IMR-90 (cell line): ENCODE results near the gene MAP2K6. TPM values are rescaled to one million over a fixed set of nuclear protein-coding genes. Genes with fewer than 3 reads are reported as not detected.

Experiments
- ATAC-seq: fragments of 200-7000 bp; cut with Tn5 transposase; 2 replicates; pipeline ENCODE4 v1.9.1; 2020; ENCODE audit warnings: low read depth, mild to moderate bottlenecking, moderate library complexity
- BruUV-seq: library from RNA; stranded (reverse); fragments of 400-500 nt; replicated peaks from 2 replicates; lab custom pipeline; 2021; lab: Mats Ljungman, UMichigan
- CTCF ChIA-PET: fragments of 300-600 bp; formaldehyde crosslinking; extraction: SDS; loops from one replicate; lab custom pipeline; 2021; ENCODE audit warnings: antibody characterized with exemption; lab: Yijun Ruan, JAX
- POLR2A ChIA-PET: fragments of 300-600 bp; sonication (Branson Sonifier 250); formaldehyde crosslinking; loops from one replicate; lab custom pipeline; 2022; ENCODE audit warnings: antibody characterized with exemption; ENCODE audit not compliant: unreplicated experiment; lab: Charles Lee
- DNase-seq: peaks from one replicate; pipeline ENCODE4 v3.0.0; 2013
- H2AFZ ChIP-seq: replicated peaks from 2 replicates; pipeline ENCODE3; 2013; ENCODE audit warnings: low read length, mild to moderate bottlenecking; ENCODE audit not compliant: poor library complexity
- H2AK5ac ChIP-seq: 2 replicates; pipeline ENCODE4 v1.6.1; 2013; ENCODE audit warnings: low read depth, low read length, inconsistent platforms
- H2AK9ac ChIP-seq: replicated peaks from 2 replicates; pipeline ENCODE3; 2013; ENCODE audit warnings: mild to moderate bottlenecking, low read depth, low read length, moderate library complexity; ENCODE audit not compliant: poor library complexity
- H2BK120ac ChIP-seq: 2 replicates; pipeline ENCODE4 v1.6.1; 2013; ENCODE audit warnings: low read depth, low read length, inconsistent platforms
- H2BK15ac ChIP-seq: 3 replicates; pipeline ENCODE4 v1.6.1; 2013; ENCODE audit warnings: low read depth, low read length, inconsistent platforms
- H2BK20ac ChIP-seq: 2 replicates; pipeline ENCODE4 v1.6.1; 2013; ENCODE audit warnings: low read depth, mild to moderate bottlenecking, inconsistent platforms, low read length, moderate library complexity
- H2BK5ac ChIP-seq: 2 replicates; pipeline ENCODE4 v1.6.1; 2013; ENCODE audit warnings: mild to moderate bottlenecking, low read depth, low read length, inconsistent platforms; ENCODE audit not compliant: poor library complexity, severe bottlenecking
- H3K14ac ChIP-seq: replicated peaks from 2 replicates; pipeline ENCODE4 v1.6.1; 2013; ENCODE audit warnings: low read depth, low read length, inconsistent platforms
- H3K18ac ChIP-seq: 2 replicates; pipeline ENCODE4 v1.6.1; 2013; ENCODE audit warnings: low read depth, low read length, control low read depth
- H3K23ac ChIP-seq: 2 replicates; pipeline ENCODE4 v1.6.1; 2013; ENCODE audit warnings: low read depth, low read length, inconsistent platforms
- H3K27ac ChIP-seq: 2 replicates; pipeline ENCODE4 v1.5.1; 2013; ENCODE audit warnings: mild to moderate bottlenecking, control low read depth, low read length; ENCODE audit not compliant: insufficient read depth
- H3K27me3 ChIP-seq: 2 replicates; pipeline ENCODE4 v1.6.1; 2013; ENCODE audit warnings: low read length; ENCODE audit not compliant: control insufficient read depth, insufficient read depth
- H3K36me3 ChIP-seq: 2 replicates; pipeline ENCODE4 v1.6.1; 2013; ENCODE audit warnings: low read length, mixed read lengths; ENCODE audit not compliant: control insufficient read depth, insufficient read depth
- H3K4ac ChIP-seq: 2 replicates; pipeline ENCODE4 v1.6.1; 2013; ENCODE audit warnings: low read depth, low read length, inconsistent platforms
- H3K4me1 ChIP-seq: 2 replicates; pipeline ENCODE4 v1.6.1; 2013; ENCODE audit warnings: low read length, mixed read lengths; ENCODE audit not compliant: control insufficient read depth, insufficient read depth
- H3K4me2 ChIP-seq: 2 replicates; pipeline ENCODE4 v1.6.1; 2013; ENCODE audit warnings: low read depth, mild to moderate bottlenecking, control low read depth, low read length, moderate library complexity
- H3K4me3 ChIP-seq: 2 replicates; pipeline ENCODE4 v1.5.1; 2013; ENCODE audit warnings: low read depth, mild to moderate bottlenecking, control low read depth, low read length, moderate library complexity; ENCODE audit not compliant: insufficient read depth
- H3K56ac ChIP-seq: 2 replicates; pipeline ENCODE4 v1.6.1; 2013; ENCODE audit warnings: low read length, inconsistent platforms; ENCODE audit not compliant: insufficient read depth; ENCODE audit errors: extremely low read depth
- H3K79me1 ChIP-seq, 2 experiments: 2 replicates each; pipeline ENCODE4 v1.6.1; 2013; ENCODE audit warnings: low read length in 2 of 2, inconsistent platforms in 1 of 2, low read depth in 1 of 2
- H3K9ac ChIP-seq: 2 replicates; pipeline ENCODE4 v1.6.1; 2013; ENCODE audit warnings: low read depth, low read length, control low read depth
- H3K9me1 ChIP-seq: 2 replicates; pipeline ENCODE4 v1.6.1; 2013; ENCODE audit warnings: low read length, inconsistent platforms; ENCODE audit not compliant: insufficient read depth
- H3K9me3 ChIP-seq: 2 replicates; pipeline ENCODE4 v1.6.1; 2013; ENCODE audit warnings: low read length; ENCODE audit not compliant: control insufficient read depth, insufficient read depth
- H4K20me1 ChIP-seq: 2 replicates; pipeline ENCODE4 v1.6.1; 2013; ENCODE audit warnings: low read length, inconsistent platforms; ENCODE audit not compliant: insufficient read depth
- H4K5ac ChIP-seq: 2 replicates; pipeline ENCODE4 v1.6.1; 2013; ENCODE audit warnings: mild to moderate bottlenecking, low read depth, low read length, control low read depth
- H4K8ac ChIP-seq, 2 experiments: 2 replicates each; pipeline ENCODE4 v1.6.1; 2013; ENCODE audit warnings: low read depth in 2 of 2, low read length in 2 of 2, control low read depth in 1 of 2, inconsistent platforms in 1 of 2
- H4K91ac ChIP-seq: 2 replicates; pipeline ENCODE4 v1.6.1; 2013; ENCODE audit warnings: low read depth, low read length, inconsistent platforms; ENCODE audit not compliant: insufficient read depth
- USF2 ChIP-seq: fragments of 150-350 bp; IDR thresholded peaks from 2 replicates; pipeline ENCODE4 v1.6.1; 2017; ENCODE audit warnings: mild to moderate bottlenecking, antibody characterized with exemption, low read length, low read depth
- WGBS, 2 experiments: methylation state at CpG; one replicate each; pipeline versions ENCODE4 v1.1.5 to v1.1.7; 2013; ENCODE audit warnings: missing lambda C conversion rate in 2 of 2; ENCODE audit not compliant: insufficient read length in 1 of 2; ENCODE audit errors: extremely low coverage in 2 of 2; 5-methylcytosine and 5-hydroxymethylcytosine counted together
- dilution Hi-C: fragments of 300-500 bp; cut with HindIII; formaldehyde crosslinking; loops from one replicate; pipeline ENCODE4 v1.14.3; 2018; ENCODE audit warnings: low sequenced_read_pairs; ENCODE audit not compliant: unreplicated experiment
- in situ Hi-C: fragments of 300-500 bp; cut with MboI; formaldehyde crosslinking; loops from 3 replicates; pipeline ENCODE4 v1.14.3; 2019; ENCODE audit warnings: low sequenced_read_pairs, inconsistent platforms, mixed read lengths
- intact Hi-C: fragments of 100-400 bp; cut with micrococcal nuclease; formaldehyde crosslinking; loops from 2 replicates; pipeline ENCODE4 v1.10.0; 2022
- polyA plus RNA-seq, 3 experiments: library from polyadenylated mRNA; depleted of rRNA; stranded (reverse); fragments of >200 nt; gene quantifications; 2 replicates each; pipeline ENCODE4 v1.2.3, GENCODE V29; 2012; ENCODE audit warnings: low replicate concordance in 1 of 3
- total RNA-seq: library from RNA; depleted of rRNA; stranded (reverse); fragments of >200 nt; gene quantifications from 2 replicates; pipeline ENCODE4 v1.2.3, GENCODE V29; 2012

Gene MAP2K6
- total and polyA plus RNA-seq, 2 of the 4 experiments (the other 2 are of a cell fraction) = 2.4 to 5.7 TPM

GRCh38 chr17:69462882-69463281 is 48.4 kb downstream of the MAP2K6 start:
- dilution Hi-C loops = no loop called here

More at GRCh38 chr17:69462882-69463281, 48.4 kb downstream of the MAP2K6 start:
- ChIA-PET CTCF (no interaction called here), POLR2A (no interaction called here)
- intact Hi-C loops = no loop called here
- no peak for DNase-seq
- Histone ChIP-seq H3K4me3 (no peak overlapping the region), H3K27ac (no peak overlapping the region), H3K4ac (no peak overlapping the region), H3K9me3 (no peaks in the 10 kb centered on the region), H3K23ac (no peak overlapping the region), H2AFZ (no peak overlapping the region), H3K27me3 (peaks cover 2% of the 10 kb centered on the region; the same call in 1 of the 2 replicates), H4K20me1 (no peaks in the 10 kb centered on the region), H2AK9ac (no peak overlapping the region), H3K36me3 (no peaks in the 10 kb centered on the region), H3K9ac (no peak overlapping the region), H2BK20ac (no peak overlapping the region), H3K79me1 (no peaks in the 10 kb centered on the region), H4K8ac (no peak overlapping the region), H2BK120ac (no peak overlapping the region), H2BK5ac (no peak overlapping the region), H2AK5ac (no peak overlapping the region), H4K5ac (no peak overlapping the region), H3K18ac (no peak overlapping the region), H3K56ac (no peak overlapping the region), H3K9me1 (no peaks in the 10 kb centered on the region), H3K4me2 (no peak overlapping the region), H2BK15ac (no peak overlapping the region), H3K4me1 (no peaks in the 10 kb centered on the region), H3K14ac (no peak overlapping the region), H4K91ac (no peak overlapping the region)
- no peak for ATAC-seq
- TF ChIP-seq USF2 = no peak
- WGBS, 2 experiments = no CpG with 5 or more reads among the region's 8 CpGs
- in situ Hi-C loops = no loop called here
- no TSS peak for BruUV-seq
